SK-N-SH treated with all-trans-retinoic acid at 6 μM for 48 hours (cell line): ENCODE results near the gene HSP90B1.

Experiments
- CREB5 ChIP-seq: fragments of 250-450 bp; sonication (Bioruptor Pico); IDR thresholded peaks from 2 replicates; pipeline ENCODE4 v1.5.1; 2020; ENCODE audit warnings: low read depth, mild to moderate bottlenecking, moderate library complexity
- ZNF8 ChIP-seq: fragments of 450-650 bp; formaldehyde crosslinking; IDR thresholded peaks from 2 replicates; pipeline ENCODE4 v1.5.0; 2020; ENCODE audit warnings: mild to moderate bottlenecking, moderate library complexity

- TF ChIP-seq ZNF8 = no peak
- no peak for TF ChIP-seq CREB5
These were observed 24.4 kb upstream of the HSP90B1 start for GRCh38 chr12:103905730-103906349.
